Activated T-cell treated with anti-CD3 and anti-CD28 coated beads for 4 hours (primary cell): ENCODE measurements around the gene MICA.
"Not testable (repeated sequence)": the region's sequence is repeated elsewhere in the genome, so short reads cannot be mapped to it uniquely, and the experiment has no call there.

Experiments used
- DNase-seq: peaks from one replicate; pipeline ENCODE4 v3.0.0-alpha.2; 2020

Gene MICA

DNA sequence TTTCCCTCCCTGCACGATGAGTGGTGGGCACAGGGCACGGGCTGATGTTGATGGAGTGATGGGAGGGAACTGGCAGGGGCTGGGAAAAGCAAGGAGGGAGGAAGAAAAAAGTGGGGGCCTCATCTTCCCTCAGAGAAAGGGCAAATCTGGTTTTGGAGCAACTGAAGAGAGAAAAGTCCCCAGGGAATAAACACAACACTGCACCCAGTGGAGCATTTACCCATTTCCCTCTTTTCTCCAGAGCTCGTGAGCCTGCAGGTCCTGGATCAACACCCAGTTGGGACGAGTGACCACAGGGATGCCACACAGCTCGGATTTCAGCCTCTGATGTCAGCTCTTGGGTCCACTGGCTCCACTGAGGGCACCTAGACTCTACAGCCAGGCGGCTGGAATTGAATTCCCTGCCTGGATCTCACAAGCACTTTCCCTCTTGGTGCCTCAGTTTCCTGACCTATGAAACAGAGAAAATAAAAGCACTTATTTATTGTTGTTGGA, 11.4 kb downstream of the MICA start:
- DNase-seq: no peak

DNA sequence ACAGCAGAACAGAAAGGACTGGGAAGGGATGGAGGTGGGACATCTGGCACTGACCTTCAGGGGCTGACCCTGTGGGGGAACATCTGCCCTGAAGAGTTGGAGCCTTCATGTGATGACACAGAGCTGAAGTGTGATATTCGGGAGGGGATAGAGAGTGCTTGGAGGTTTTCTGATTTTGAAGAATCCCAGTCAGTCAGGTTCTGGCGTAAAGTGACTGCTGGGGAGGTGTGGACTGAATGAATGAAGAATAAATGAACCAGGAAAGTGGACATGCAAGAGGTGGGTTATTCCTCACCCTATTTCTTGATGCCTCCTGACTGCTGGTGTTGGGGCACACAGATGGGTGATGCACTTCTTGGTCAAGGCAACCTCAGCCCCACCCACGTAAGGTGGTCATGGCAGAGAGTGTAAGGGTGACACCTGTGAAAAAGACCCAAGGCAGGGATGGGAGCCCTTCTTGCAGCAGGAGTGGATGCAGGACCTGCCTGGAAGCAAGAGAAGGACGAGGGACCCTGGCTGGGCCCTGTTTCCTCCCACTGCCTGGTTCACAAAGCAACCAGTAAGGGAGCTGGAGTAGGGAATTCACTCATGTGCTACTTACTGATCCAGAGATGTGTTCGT, 13.1 kb downstream of the MICA start:
- no peak for DNase-seq

DNA sequence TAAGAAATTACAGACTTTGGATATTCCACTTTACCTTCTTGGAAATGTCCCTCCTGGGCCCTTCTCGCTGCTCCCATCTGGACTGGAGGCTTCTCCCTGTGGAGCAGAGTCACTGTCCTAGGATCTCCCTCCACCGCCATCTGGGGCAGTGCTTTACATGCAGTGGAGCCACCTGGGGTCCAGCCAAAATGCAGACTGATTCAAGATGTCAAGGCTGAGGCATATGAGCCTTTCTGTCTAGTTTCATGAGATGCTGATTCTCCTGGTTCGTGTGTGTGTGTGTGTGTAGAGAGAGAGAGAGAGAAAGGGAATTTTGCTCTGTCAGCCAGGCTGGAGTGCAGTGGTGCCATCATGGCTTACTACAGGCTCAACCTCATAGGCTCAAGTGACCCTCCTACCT, 14.9 kb downstream of the MICA start:
- no peak for DNase-seq

DNA sequence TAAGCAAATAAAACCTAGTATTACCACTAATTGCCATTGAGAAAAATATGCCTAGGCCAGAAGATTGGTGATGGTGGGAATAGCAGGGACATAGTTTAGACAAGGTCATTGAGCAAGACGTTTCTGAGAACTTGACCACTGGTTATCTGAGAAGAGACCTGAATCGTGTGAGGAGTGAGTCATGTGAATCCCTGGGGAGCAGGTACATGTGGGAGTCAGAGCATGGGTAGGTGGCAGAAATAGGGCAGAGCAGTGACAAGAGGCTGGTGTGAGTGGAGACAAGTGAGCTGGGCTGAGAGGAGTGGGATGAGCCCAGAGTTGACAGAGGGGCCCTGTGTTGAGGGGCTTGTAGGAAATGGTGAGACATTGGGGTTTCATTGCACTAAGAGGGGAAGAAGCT, 16.4 kb downstream of the MICA start:
- DNase-seq: no peak

DNA sequence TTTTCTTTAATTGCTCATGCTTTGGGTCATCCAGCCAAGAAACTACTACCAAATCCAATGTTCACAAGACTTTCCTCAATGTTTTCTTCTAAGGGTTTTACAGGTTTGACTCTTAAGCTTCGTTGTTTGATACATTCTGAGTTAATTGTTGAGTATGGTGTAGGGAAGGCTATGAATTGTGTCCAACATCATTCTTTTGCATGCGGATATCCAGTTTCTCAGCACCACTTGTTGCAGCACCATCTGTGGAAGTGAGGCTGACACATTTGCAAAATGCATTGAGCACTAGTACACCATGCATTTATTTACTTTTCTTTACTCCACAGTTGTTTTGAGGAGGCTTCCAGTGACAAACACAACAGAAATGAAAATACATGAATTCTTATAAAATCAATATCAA, 17.2 kb downstream of the MICA start:
- DNase-seq: no peak

DNA sequence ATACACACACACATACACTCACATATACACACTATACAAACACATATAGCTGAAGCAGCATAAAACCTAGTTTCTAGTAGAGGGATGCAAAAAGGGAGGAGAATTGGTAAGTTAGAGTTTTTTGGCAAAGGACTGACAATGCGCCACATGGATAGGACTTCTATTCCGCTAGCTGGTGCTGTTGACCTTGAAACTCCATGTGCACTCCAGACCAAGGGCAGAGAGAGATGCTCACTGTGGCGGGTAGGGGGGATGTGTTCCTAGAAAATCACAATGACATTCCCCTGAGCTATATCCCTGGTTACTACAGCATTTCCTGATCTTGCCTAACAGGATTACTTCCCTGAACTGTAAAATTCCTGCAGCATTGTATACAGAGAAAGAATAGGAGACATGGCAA, 19.2 kb downstream of the MICA start:
- no peak for DNase-seq

DNA sequence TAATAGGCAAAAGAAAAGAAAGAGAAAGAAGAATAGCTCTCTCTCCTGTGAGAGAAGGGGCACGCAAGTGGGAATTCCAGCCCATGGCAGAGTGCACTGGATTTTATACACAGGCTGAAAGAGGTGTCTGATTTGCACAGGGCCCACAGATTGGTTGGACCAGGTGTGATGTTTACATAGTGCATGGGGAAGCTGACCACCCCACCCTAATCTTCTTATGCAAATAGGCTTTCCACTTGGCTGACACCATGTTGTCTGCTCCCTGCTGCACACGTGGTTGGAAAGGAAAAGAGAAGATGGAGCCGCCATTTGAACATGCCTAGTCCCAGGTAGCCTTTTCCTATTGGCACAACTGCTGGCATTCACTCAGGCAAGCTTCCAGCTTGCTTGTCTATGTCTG, 20.2 kb downstream of the MICA start:
- no peak for DNase-seq

DNA sequence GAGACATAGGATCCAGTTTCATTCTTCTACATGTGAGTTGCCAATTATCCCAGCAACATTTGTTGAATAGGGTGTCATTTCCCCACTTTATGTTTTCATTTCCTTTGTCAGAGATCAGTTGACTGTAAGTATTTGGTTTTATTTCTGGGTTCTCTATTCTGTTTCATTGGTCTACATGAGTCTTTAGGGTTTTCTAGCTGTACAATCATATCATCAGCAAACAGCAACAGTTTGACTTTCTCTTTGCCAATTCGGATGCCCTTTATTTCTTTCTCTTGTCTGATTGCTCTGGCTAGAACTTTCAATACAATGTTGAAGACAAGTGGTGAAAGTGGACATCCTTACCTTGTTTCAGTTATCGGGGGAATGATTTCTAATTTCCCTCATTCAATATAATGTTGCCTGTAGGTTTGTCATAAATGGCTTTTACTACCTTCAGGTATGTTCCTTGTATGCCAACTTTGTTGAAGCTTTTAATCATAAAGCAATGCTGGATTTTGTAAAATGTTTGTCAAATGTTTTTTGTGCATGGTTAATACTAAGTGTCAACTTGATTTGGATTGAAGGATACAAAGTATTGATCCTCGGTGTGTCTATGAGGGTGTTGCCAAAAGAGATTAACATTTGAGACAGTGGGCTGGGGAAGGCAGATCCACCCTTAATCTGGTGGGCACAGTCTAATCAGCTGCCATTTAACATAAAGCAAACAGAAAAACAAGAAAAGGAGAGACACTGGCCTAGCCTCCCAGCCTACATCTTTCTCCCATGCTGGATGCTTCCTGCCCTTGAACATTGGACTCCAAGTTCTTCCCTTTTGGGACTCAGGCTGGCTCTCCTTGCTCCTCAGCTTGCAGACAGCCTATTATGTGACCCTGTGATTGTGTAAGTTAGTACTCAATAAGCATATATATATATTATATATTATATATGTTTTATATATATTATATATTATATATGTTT, 23.3 kb downstream of the MICA start:
- DNase-seq: no peak

DNA sequence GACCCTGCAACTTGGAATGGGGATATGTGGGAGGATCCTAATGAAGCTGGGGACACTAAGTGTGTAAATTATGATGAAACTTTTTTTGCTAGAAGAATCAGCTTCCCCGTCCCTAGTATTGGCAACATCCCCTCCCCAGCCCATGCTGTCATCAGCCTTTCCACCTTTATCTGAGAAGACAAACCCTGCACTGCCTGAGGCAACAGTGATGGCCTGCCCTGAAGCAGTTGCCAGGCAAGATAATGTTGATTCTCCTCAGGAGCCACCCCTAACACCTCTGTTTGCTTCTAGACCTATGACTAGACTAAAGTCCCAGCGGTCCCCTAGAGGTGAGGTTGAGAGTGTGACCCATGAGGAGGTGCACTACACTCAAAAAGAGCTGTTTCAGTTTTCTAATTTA, 27.1 kb downstream of the MICA start:
- no peak for DNase-seq

DNA sequence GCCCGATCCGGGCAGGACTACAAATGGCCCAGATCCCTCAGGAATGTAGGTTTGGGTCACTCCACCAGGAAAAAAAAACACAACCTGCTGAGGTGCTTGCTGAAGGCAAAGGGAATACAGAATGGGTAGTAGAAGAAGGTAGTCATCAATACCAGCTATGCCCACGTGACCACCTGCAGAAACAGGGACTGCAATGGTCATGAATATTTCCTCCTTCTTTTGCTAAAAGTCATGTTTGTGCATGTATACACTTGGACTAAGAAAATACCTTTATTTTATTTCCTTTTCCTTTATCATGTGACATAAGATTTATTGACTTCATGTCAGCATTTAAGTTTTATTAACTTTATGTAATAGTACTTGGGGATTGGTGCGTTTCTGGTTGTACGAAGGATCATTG, 31.7 kb downstream of the MICA start:
- not testable (repeated sequence) for DNase-seq

DNA sequence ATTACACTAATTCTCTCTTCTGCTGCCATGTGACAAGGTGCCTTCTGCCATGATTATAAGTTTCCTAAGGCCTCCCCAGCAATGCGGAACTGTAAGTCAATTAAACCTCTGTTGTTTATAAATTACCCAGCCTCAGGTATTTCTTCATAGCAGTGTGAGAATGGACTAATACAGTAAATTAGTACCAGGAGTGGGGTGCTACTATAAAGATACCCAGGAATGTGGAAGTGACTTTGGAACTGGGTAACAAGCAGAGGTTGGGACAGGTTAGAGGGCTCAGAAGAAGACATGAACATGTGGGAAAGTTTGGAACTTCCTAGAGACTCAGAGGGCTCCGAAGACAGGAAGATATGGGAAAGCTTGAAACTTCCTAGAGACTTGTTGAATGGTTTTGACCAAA, 34.8 kb downstream of the MICA start:
- DNase-seq: no peak

DNA sequence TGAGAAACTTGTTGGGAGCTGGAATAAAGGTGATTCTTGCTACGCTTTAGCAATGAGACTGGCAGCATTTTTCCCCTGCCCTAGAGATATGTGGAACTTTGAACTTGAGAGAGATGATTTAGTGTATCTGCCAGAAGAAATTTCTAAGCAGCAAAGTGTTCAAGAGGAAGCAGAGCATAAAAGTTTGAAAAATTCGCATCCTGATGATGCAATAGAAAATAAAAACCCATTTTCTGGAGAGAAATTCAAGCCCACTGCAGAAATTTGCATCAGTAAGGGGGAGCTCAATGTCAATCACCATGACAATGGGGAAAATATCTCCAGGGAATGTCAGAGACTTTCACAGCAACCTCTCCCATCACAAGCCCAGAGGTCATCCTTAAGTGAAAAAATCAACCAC, 35.3 kb downstream of the MICA start:
- no peak for DNase-seq

DNA sequence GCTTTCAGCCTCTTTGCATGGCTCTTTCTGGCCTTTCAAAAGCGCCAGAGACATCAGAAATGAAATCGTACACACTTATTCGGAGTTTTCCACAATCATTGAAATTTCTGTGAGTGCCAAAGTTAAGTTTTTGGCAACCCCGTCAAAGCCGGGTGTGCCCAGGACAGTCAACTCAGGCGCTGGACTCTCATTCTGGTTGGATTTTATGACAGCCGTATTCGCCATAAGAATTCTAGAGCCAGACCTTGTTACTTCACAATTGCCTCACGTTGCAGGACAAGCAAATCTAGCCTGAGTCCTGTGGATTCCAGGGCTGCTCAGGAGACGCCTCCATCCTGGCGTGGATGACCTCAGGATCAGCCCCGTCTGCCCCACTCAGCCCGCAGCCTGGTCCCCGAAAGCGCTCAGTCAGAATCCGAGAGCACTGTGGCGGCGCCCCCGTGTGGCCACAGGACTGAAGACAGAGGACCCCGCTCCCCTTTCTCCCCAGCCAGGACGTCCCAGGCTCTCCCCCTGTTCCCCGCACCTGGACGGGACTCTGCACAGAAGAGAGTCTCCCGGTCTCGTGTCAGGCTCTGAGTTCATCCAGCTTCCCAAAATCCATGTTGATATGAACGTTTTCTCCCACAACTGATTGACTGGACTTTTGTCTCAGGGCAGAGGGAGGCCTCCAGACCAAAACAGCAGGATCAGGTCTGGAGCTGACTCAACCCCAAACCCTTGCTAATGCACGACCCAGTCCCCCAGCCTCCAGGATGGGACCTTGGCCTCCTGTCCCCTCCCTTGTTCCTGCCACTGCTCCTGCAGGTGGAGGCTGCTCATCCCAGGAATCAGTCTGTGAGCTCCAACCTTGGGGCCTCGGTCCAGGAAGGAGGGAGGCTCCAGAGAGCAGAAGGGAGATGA, 38.2 kb downstream of the MICA start:
- peak; percentile 85 for DNase-seq

DNA sequence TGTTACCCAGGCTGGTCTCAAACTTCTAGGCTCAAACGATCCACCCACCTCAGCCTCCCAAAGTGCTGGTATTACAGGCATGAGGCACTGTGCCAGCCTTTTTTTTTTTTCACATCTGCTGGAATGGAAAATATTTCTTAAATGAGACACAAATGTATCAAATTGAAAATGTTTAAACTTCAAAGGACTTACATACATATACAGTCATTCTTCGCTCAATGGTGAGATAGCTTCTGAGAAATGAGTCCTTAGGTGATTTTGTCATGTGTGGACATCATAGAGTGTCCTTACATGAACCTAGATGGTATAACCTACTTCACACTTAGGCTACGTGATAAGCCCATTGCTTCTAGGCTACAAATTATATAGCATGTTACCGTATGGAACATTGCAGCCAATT, 43.1 kb downstream of the MICA start:
- no peak for DNase-seq

DNA sequence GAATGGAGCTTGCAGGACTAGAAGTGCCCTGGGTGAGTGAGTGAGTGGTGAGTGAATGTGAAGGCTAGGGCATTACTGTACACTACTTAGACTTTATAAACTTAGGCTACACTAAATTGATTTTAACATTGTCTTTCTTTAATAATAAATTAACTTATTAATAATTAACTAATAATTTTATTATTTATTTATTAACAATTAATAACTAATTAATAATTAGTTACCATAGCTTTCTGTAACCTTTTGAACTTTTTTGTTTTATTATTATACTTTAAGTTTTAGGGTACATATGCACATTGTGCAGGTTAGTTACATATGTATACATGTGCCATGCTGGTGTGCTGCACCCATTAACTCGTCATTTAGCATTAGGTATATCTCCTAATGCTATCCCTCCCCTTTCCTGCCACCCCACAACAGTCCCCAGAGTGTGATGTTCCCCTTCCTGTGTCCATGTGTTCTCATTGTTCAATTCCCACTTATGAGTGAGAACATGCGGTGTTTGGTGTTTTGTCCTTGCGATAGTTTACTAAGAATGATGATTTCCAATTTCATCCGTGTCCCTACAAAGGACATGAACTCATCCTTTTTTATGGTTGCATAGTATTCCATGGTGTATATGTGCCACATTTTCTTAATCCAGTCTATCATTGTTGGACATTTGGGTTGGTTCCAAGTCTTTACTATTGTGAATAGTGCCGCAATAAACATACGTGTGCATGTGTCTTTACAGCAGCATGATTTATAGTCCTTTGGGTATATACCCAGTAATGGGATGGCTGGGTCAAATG, 43.8 kb downstream of the MICA start:
- not testable (repeated sequence) for DNase-seq

DNA sequence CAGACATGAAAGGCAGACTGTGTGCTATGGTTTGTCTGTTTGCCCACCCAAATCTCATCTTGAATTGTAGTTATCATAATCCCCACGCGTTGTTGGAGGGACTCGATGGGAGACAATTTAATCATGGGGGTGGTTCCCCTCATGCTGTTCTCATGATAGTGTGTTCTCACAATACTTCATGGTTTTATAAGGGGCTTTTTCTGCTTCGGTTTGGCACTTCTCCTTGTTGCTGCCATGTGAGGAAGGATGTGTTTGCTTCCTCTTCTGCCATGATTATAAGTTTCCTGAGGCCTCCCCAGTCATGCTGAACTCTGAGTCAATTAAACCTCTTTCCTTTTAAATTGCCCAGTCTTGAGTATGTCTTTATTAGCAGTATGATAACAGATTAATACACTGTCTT, 47.4 kb downstream of the MICA start:
- no peak for DNase-seq

DNA sequence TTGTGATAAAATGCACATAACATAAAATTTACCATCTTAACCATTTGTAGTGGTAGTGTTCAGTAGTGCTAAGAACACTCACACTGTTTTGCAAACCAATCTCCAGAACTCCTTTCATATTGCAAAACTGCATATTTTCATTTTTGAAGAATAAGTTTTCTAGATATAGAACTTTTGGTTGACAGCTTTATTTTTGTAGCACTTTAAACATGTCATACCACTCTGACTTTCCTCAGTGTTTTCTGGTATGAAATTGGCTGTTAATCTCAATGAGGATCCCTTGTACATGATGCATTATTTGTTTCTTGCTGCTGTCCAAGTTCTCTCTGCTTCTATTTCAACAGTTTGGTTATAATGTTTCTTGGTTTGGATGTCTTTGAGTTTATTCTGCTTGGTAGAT, 49.5 kb downstream of the MICA start:
- no peak for DNase-seq

DNA sequence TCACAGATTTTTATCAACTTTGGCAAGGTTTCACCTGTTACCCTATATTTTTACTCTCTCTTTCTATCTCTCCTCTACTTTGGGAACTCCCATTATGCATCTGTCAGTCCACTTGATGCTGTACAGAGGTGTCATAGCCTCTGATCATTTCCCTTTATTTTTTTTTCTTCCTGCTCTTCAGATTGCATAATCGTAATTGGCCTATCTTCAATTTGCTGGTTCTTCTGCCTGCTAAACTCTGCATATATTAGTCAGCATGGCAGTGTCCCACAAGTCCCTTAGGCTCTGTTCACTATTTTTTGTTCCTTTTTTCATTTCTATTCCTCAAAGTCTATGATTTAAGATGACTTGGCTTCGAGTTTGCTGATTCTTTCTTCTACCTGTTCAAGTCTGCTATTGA, 49.9 kb downstream of the MICA start:
- DNase-seq: no peak

DNA sequence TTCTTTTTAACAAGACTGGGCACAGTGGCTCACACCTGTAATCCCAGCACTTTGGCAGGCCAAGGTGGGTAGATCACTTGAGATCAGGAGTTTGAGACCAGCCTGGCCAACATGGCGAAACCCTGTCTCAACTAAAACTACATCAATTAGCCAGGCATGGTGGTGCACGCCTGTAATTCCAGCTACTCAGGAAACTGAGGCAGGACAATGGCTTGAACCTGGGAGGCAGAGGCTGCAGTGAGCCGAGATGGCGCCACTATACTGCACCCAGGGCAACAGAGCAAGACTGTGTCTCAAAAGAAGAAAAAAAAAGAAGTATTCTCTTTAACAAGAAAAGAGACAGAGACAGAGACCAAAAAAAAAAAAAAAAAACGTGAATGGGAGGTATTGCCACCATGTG, 56.5 kb downstream of the MICA start:
- not testable (repeated sequence) for DNase-seq

DNA sequence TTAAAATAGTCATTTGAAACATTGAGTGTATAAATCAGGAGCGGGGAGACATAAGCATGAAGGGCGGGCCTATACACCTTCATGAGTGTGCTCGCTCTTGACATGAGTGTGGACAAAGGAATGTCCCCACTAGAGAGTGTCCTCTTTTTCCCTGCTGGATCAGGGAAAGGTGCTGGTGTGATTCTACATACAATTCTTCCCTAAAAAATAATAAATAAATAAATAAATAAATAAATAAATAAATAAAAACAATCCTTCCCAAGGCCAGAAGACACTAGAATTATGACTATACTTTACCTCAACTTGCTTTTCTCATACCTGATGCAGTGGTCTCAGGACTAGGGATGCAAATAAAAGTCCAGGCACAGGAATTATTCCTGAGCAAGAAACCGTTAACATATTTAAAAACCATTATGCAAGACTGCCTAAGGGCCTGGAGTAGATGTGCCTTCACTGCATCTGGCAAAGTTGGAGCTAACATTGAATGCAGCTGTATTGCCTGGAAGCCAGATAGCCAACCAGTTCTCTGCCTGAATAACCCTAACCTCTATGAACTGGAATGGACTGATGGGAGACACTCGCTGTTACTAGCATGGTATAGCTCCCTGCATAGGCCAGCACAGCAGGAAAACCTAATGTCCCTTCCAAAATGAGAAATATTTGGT, 57.1 kb downstream of the MICA start:
- DNase-seq: no peak

DNA sequence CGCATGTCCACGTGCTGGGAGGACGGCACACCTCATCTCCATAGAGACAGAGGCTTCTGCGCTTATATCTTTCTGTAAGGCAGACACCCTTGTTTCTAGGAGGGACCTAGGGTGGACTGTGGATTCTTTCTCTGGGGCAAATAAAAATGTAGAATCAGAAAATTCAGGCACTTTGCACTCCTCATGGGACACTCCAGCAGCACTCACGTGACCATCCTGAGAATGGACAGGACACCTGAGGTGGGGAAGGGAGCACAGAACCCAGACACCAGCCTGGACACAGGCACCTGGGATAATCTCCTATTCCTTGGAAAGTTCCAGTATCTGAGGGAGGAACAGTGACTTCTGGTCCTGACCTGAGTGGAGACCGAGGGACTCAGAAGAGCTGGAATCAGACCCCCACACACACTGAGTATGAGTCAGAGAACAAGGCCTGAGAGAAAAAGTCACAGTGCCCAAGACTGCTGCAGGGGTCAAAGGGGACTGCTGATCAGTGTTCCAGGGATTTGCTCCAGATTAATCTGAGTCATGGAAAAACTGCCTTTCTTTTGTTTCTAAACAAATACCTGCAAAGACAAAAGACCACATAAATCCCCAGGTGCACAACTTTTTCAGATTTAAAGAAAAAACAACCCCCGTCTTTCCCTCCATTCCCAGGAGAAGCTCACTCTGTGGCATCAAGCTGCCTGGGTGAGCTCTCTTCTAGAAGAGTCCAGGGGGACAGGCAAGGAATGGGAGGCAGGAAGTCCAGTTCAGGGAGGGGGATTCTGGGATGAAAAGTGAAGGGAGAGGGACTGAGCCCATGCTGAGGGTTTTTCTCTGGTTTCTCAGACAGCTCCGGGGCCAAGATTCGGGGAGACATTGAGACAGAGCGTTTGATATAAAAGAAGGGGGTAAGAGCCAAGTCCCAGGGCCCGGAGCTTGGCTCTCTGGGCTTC, 58.9 kb downstream of the MICA start:
- no peak for DNase-seq
